ENCODE results near the gene EHHADH. TPM values are rescaled to one million over a fixed set of nuclear protein-coding genes. Genes with fewer than 3 reads are reported as not detected.

EHHADH gene
- total RNA-seq, 1 experiment from 2014 or later, result 8.4 TPM

DNA sequence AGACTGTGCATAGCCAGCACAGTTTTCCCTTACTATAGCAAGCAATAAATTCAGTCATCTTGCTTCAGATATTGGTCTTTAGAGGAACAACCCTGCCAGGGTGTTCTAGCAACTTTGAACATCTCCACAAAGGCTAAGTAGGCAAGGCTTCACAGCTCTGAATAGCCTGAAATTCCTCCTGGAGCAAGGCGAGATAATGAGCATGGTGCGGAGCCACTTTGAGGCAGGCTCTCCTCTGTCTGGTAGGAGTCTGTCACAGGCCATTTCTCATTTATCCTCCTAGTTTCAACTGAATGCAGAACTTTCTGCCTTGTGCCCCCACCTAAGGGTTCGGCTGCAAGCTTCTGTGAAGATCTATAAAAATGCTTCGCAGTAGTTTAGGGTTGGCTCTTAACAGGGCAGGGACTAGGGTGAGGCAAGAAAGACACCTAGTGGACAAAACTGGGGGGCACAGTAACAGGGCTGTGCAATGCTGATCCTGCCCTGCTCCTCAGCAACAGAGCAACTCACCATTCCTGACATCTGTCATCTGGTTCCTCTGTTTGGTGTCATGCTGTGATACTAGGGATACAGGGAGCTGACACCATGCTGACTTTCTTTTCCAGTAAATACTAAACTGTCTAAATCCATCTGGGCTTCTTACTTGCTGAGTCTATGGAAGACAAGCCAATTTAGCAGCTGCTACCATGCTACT is 16.6 kb upstream of the EHHADH start:
- DNase-seq, result no peak
- CTCF ChIA-PET, result interaction anchor here (0.5 kb wide), 1 partner anchor 37 kb away, joined by 5 read pairs; no protein-coding TSS in a partner anchor
- intact Hi-C loops (cut with micrococcal nuclease; ENCODE audit: unreplicated experiment), result no loop called here

DNA sequence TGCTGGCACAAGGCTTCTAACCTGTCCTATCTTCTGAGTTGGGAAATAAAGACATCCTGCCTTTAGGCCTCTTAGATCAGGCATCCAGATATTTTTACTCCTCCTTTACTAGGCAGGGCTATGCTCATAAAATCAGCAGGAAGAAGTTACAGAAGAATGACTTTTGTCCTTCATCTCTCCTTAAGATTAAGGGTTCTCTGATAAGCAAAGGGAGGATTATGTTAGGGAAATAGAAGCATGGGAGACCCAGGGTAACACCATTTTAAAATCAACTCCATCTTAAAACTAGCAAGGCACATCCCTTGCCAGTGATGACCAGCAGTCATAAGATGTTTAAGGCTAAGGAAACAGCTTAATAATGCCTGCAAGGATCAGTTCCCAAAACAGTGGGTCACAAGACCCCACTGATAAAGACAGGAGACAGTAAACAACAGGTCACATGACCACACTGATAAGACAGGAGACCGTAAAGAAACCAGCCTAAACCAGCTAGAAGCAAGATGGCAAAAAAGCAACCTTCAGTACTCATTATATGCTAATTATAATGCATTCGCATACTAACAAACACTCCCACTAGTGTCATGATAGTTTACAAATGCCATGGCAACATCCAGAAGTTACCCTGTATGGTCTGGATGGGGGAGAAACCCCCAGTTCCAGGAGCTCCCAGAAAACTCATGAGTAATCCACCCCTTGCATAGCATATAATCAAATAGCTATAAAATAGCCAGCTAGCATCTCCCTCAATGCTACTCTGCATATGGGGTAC is 14.5 kb upstream of the EHHADH start:
- Histone ChIP-seq H4K20me1 (ENCODE audit: insufficient read depth) (no peaks in the 10 kb centered on the region), H3K4me2 (no peak overlapping the region), H3K79me2 (ENCODE audit: low read depth) (no peaks in the 10 kb centered on the region), H3K4me1 (replicated peaks; ENCODE audit: insufficient read depth) (no peaks in the 10 kb centered on the region), H3K9me3 (ENCODE audit: insufficient read depth, low read depth) (no peaks in the 10 kb centered on the region), H2AFZ (no peak overlapping the region), H3K36me3 (ENCODE audit: low read depth) (no peaks in the 10 kb centered on the region), H3F3A (ENCODE audit: insufficient read depth, low read depth) (no peaks in the 10 kb centered on the region), H3K27ac (no peak overlapping the region), H3K4me3 (no peak overlapping the region), H3K27me3 (ENCODE audit: insufficient read depth, low read depth) (no peaks in the 10 kb centered on the region), H3K9me2 (ENCODE audit: insufficient read depth) (no peaks in the 10 kb centered on the region; the same call in 1 of the 2 replicates)
- TF ChIP-seq, protein P1, sequence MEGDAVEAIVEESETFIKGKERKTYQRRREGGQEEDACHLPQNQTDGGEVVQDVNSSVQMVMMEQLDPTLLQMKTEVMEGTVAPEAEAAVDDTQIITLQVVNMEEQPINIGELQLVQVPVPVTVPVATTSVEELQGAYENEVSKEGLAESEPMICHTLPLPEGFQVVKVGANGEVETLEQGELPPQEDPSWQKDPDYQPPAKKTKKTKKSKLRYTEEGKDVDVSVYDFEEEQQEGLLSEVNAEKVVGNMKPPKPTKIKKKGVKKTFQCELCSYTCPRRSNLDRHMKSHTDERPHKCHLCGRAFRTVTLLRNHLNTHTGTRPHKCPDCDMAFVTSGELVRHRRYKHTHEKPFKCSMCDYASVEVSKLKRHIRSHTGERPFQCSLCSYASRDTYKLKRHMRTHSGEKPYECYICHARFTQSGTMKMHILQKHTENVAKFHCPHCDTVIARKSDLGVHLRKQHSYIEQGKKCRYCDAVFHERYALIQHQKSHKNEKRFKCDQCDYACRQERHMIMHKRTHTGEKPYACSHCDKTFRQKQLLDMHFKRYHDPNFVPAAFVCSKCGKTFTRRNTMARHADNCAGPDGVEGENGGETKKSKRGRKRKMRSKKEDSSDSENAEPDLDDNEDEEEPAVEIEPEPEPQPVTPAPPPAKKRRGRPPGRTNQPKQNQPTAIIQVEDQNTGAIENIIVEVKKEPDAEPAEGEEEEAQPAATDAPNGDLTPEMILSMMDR (conservative IDR thresholded peaks at IDR 0.05), result no peak
- TF ChIP-seq EZH2 (IDR thresholded peaks at IDR 0.05; ENCODE audit: low read depth), result no peak
- DNase-seq, result no peak
- ChIA-PET CTCF (no interaction called here), POLR2A (ENCODE audit: unreplicated experiment) (no interaction called here)
- intact Hi-C loops (cut with micrococcal nuclease; ENCODE audit: unreplicated experiment), result no loop called here
- no TSS peak for BruUV-seq (replicated peaks)

More for the DNA sequence above, 16.6 kb upstream of the EHHADH start:
- H3F3A ChIP-seq (ENCODE audit: insufficient read depth, low read depth), result no peaks in the 10 kb centered on the region
- H3K4me1 ChIP-seq (replicated peaks; ENCODE audit: insufficient read depth), result no peaks in the 10 kb centered on the region
- no peak for TF ChIP-seq EZH2 (IDR thresholded peaks at IDR 0.05; ENCODE audit: low read depth)
- TF ChIP-seq, protein P1 (conservative IDR thresholded peaks at IDR 0.05), result peak; percentile 50; the same call in 1 of the 2 replicates
- no peaks in the 10 kb centered on the region for H3K36me3 ChIP-seq (ENCODE audit: low read depth)
- H3K27me3 ChIP-seq (ENCODE audit: insufficient read depth, low read depth), result no peaks in the 10 kb centered on the region
- H3K4me3 ChIP-seq, result no peak overlapping the region
- H4K20me1 ChIP-seq (ENCODE audit: insufficient read depth), result no peaks in the 10 kb centered on the region
- H3K4me2 ChIP-seq, result no peak overlapping the region
- BruUV-seq (replicated peaks), result no TSS peak
- H3K79me2 ChIP-seq (ENCODE audit: low read depth), result no peaks in the 10 kb centered on the region
- H2AFZ ChIP-seq, result no peak overlapping the region
- no peaks in the 10 kb centered on the region; the same call in 1 of the 2 replicates for H3K9me2 ChIP-seq (ENCODE audit: insufficient read depth)
- H3K9me3 ChIP-seq (ENCODE audit: insufficient read depth, low read depth), result 0 out of 2 replicates have a peak, but pooled peaks cover 4% of the 10 kb centered on the region
- POLR2A ChIA-PET (ENCODE audit: unreplicated experiment), result interaction anchor here (0.5 kb wide), 1 partner anchor 177 kb away, joined by 9 read pairs; no protein-coding TSS in a partner anchor
- H3K27ac ChIP-seq, result no peak overlapping the region

DNA sequence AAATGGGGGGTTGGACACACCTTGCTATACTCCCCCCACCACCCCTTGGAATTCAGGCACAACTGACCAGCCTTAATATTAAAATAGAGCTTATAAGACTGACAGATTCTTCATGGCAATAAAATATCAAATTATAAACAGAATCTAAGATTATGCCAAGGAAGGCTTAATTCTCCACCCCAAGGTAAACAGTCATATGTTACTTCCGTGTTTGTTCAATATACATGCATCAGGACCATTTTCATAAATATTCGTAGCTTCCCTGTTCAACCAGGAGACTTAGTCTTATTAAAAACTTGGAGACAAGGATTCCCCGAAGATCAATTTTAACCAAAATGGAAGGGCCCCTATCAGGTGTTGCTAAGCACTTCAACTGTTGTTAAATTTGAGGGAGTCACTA is 13.3 kb upstream of the EHHADH start:
- BruUV-seq (replicated peaks), result no TSS peak
- H3K36me3 ChIP-seq (ENCODE audit: low read depth), result no peaks in the 10 kb centered on the region
- intact Hi-C loops (cut with micrococcal nuclease; ENCODE audit: unreplicated experiment), result no loop called here
- ChIA-PET POLR2A (ENCODE audit: unreplicated experiment) (interaction anchor here (0.6 kb wide), 1 partner anchor 196 kb away, joined by 3 read pairs; no protein-coding TSS in a partner anchor), CTCF (no interaction called here)
- H3K9me2 ChIP-seq (ENCODE audit: insufficient read depth), result no peaks in the 10 kb centered on the region
- TF ChIP-seq, protein P1 (conservative IDR thresholded peaks at IDR 0.05), result no peak
- TF ChIP-seq EZH2 (IDR thresholded peaks at IDR 0.05; ENCODE audit: low read depth), result no peak
- no peaks in the 10 kb centered on the region for H4K20me1 ChIP-seq (ENCODE audit: insufficient read depth)
- H3K9me3 ChIP-seq (ENCODE audit: insufficient read depth, low read depth), result no peaks in the 10 kb centered on the region
- H3K4me3 ChIP-seq, result no peak overlapping the region
- no peaks in the 10 kb centered on the region for H3K27me3 ChIP-seq (ENCODE audit: insufficient read depth, low read depth)
- no peak overlapping the region for H3K4me2 ChIP-seq
- no peaks in the 10 kb centered on the region for H3K79me2 ChIP-seq (ENCODE audit: low read depth)
- H3K4me1 ChIP-seq (replicated peaks; ENCODE audit: insufficient read depth), result no peaks in the 10 kb centered on the region
- no peaks in the 10 kb centered on the region for H3F3A ChIP-seq (ENCODE audit: insufficient read depth, low read depth)
- DNase-seq, result no peak
- H2AFZ ChIP-seq, result no peak overlapping the region
- H3K27ac ChIP-seq, result no peak overlapping the region

Measured in PC-9 (cell line).